A549 (cell line): Measurements from ENCODE around the gene ALDH7A1. TPM values are rescaled to one million over a fixed set of nuclear protein-coding genes. Genes with fewer than 3 reads are reported as not detected.

Experiments used
- polyA plus RNA-seq, 4 experiments: library from polyadenylated mRNA; depleted of rRNA in 3 of 4; stranded (reverse); fragments of >200 nt; fragmentation: RNase III in 1 of 4; extraction: RNeasy Plus Mini Kit Qiagen cat#74134 plus additional on column Dnase treatment in 1 of 4; gene quantifications; 2 replicates in 3 of 4; 3 replicates in 1 of 4; pipeline ENCODE4 v1.2.3, GENCODE V29; 2011 to 2017
- small RNA-seq, 6 experiments: library from RNA; depleted of rRNA; stranded (forward); fragments of <200 nt; gene quantifications; one replicate each; pipeline ENCODE3, GENCODE V24; 2012

ALDH7A1 gene
- polyA plus RNA-seq, 2 of the 4 experiments (the other 2 are of a cell fraction), result 72.4 to 99.2 TPM

Small RNA genes lying within 50 kb of the gene (small RNA-seq; reads per million reads assigned to genes)
- 0 reads per million in 6 experiments for gene RNU6-290P

Other genes starting within 250 kb of the ALDH7A1 start
- gene GRAMD2B, start 171.8 kb downstream of the ALDH7A1 start, polyA plus RNA-seq (2011; rRNA removed), result 1.2 and 1.3 TPM in 2 replicates
- gene GRAMD2B, start 171.8 kb downstream of the ALDH7A1 start, polyA plus RNA-seq (2017; fragmentation: RNase III; extraction: RNeasy Plus Mini Kit Qiagen cat#74134 plus additional on column Dnase treatment), result 1.0 to 1.5 TPM (median 1.3 TPM) in 3 replicates
- gene PHAX, start 5.7 kb upstream of the ALDH7A1 start, polyA plus RNA-seq (2011; rRNA removed), result 43.3 and 74.8 TPM in 2 replicates
- 90.2 to 95.5 TPM (median 90.2 TPM) in 3 replicates for gene PHAX, start 5.7 kb upstream of the ALDH7A1 start, polyA plus RNA-seq (2017; fragmentation: RNase III; extraction: RNeasy Plus Mini Kit Qiagen cat#74134 plus additional on column Dnase treatment)
- gene LMNB1, start 181.9 kb upstream of the ALDH7A1 start, polyA plus RNA-seq (2011; rRNA removed), result 37.0 and 45.9 TPM in 2 replicates
- 55.6 to 62.2 TPM (median 57.0 TPM) in 3 replicates for gene LMNB1, start 181.9 kb upstream of the ALDH7A1 start, polyA plus RNA-seq (2017; fragmentation: RNase III; extraction: RNeasy Plus Mini Kit Qiagen cat#74134 plus additional on column Dnase treatment)